A204.1 (cell line): ENCODE measurements around the gene TAS1R3.

Experiments
- FAIRE-seq: peaks from 2 replicates; lab custom pipeline; 2012; peaks lifted over from hg19 to GRCh38; lab: Jason Lieb, UNC

The TAS1R3 gene

GRCh38 chr1:1295154-1295923 is 35.7 kb upstream of the TAS1R3 start:
- FAIRE-seq, result no peak

- FAIRE-seq, result no peak
Measured at GRCh38 chr1:1296070-1297061, 34.7 kb upstream of the TAS1R3 start.

- FAIRE-seq, result no peak
Measured at GRCh38 chr1:1297802-1298424, 33.2 kb upstream of the TAS1R3 start.

GRCh38 chr1:1298861-1299685 is 32.0 kb upstream of the TAS1R3 start:
- FAIRE-seq, result no peak

- no peak for FAIRE-seq
Measured at GRCh38 chr1:1299686-1300351, 31.3 kb upstream of the TAS1R3 start.

- FAIRE-seq, result no peak
Measured at GRCh38 chr1:1300352-1300739, 30.7 kb upstream of the TAS1R3 start.

- no peak for FAIRE-seq
Measured at GRCh38 chr1:1302006-1302430, 29.1 kb upstream of the TAS1R3 start.

- no peak for FAIRE-seq
Measured at GRCh38 chr1:1302951-1303509, 28.1 kb upstream of the TAS1R3 start.

GRCh38 chr1:1303736-1304135 is 27.3 kb upstream of the TAS1R3 start:
- no peak for FAIRE-seq

- no peak for FAIRE-seq
Measured at GRCh38 chr1:1304331-1305299, 26.5 kb upstream of the TAS1R3 start.

GRCh38 chr1:1305300-1306069 is 25.6 kb upstream of the TAS1R3 start:
- no peak for FAIRE-seq

- FAIRE-seq, result no peak
Measured at GRCh38 chr1:1306070-1306660, 24.9 kb upstream of the TAS1R3 start.

- FAIRE-seq, result no peak
Measured at GRCh38 chr1:1306661-1307260, 24.3 kb upstream of the TAS1R3 start.

GRCh38 chr1:1307261-1307922 is 23.7 kb upstream of the TAS1R3 start:
- no peak for FAIRE-seq

GRCh38 chr1:1307923-1308755 is 22.9 kb upstream of the TAS1R3 start, which contains the start of the genes ACAP3 and PUSL1:
ACAP3 (minus strand) TSS chr1:1307930; CDS start chr1:1307815, 115 bp downstream.
PUSL1 (plus strand) TSS chr1:1308597; CDS start chr1:1308644, 47 bp downstream.
- no peak for FAIRE-seq

- no peak for FAIRE-seq
Measured at GRCh38 chr1:1308756-1309250, 22.3 kb upstream of the TAS1R3 start.
